T-helper 2 cell treated with Interferon-gamma antibody and Interleukin-4, amounts not matched to agents 5 μg/mL and 100 μg/mL, for 36 hours (primary cell): ENCODE measurements around the gene MYO1E.
"Not testable (repeated sequence)": the region's sequence is repeated elsewhere in the genome, so short reads cannot be mapped to it uniquely, and the experiment has no call there.

Source experiments
- DNase-seq: peaks from one replicate; pipeline ENCODE4 v3.0.0; 2021; ENCODE audit warnings: low spot score
- H3K27ac Mint-ChIP-seq: one replicate; pipeline ENCODE4 v1.8.0; 2021; ENCODE audit warnings: mild to moderate bottlenecking, mixed read lengths
- H3K27me3 Mint-ChIP-seq: one replicate; pipeline ENCODE4 v1.8.0; 2021; ENCODE audit warnings: low read depth, mixed read lengths
- H3K36me3 Mint-ChIP-seq: one replicate; pipeline ENCODE4 v1.8.0; 2021; ENCODE audit warnings: low read depth, mixed read lengths
- H3K4me1 Mint-ChIP-seq: one replicate; pipeline ENCODE4 v1.8.0; 2021; ENCODE audit warnings: low read depth, mixed read lengths
- H3K4me3 Mint-ChIP-seq: one replicate; pipeline ENCODE4 v1.8.0; 2022; ENCODE audit warnings: mild to moderate bottlenecking, moderate library complexity, mixed read lengths
- H3K9me3 Mint-ChIP-seq: one replicate; pipeline ENCODE4 v1.8.0; 2021; ENCODE audit warnings: mixed read lengths

The MYO1E gene

DNA sequence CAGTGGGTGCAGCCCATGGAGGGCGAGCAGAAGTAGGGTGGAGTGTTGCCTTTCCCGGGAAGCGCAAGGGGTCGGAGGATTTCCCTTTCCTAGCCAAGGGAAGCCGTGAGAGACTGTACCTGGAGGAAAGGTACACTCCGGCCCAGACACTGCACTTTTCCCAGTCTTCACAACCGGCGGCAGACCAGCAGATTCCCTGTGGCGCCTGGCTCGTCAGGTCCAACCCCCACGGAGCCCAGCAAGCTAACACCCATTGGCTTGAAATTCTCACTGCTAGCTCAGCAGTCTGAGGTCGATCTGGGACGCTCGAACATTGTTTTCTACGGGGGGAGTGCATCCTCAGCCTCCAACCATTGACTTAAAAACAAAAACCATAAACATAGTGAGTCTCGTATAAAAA is 241.2 kb downstream of the MYO1E start:
- Mint-ChIP-seq H3K36me3 (peaks cover 81% of the 10 kb centered on the region), H3K27ac (no peak overlapping the region), H3K4me1 (peaks cover 9% of the 10 kb centered on the region)

DNA sequence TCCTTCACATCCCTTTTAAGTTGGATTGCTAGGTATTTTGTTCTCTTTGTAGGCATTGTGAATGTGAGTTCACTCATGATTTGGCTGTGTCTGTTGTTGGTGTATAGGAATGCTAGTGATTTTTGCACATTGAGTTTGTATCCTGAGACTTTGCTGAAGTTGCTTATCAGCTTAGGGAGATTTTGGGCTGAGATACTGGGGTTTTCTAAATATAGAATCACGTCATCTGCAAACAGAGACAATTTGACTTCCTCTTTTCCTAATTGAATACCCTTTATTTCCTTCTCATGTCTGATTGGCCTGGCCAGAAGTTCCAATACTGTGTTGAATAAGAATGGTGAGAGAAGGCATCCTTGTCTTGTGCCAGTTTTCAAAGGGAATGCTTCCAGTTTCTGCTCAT is 245.4 kb downstream of the MYO1E start:
- H3K27me3 Mint-ChIP-seq, H3K4me1 Mint-ChIP-seq, DNase-seq, H3K4me3 Mint-ChIP-seq, H3K27ac Mint-ChIP-seq: not testable (repeated sequence)
- Mint-ChIP-seq H3K9me3 (peaks cover 27% of the 10 kb centered on the region), H3K36me3 (peaks cover 89% of the 10 kb centered on the region)

More for the DNA sequence above, 241.2 kb downstream of the MYO1E start:
- H3K4me3 Mint-ChIP-seq: no peak overlapping the region
- H3K27me3 Mint-ChIP-seq: no peaks in the 10 kb centered on the region
- peaks cover 27% of the 10 kb centered on the region for H3K9me3 Mint-ChIP-seq
- DNase-seq: no peak

DNA sequence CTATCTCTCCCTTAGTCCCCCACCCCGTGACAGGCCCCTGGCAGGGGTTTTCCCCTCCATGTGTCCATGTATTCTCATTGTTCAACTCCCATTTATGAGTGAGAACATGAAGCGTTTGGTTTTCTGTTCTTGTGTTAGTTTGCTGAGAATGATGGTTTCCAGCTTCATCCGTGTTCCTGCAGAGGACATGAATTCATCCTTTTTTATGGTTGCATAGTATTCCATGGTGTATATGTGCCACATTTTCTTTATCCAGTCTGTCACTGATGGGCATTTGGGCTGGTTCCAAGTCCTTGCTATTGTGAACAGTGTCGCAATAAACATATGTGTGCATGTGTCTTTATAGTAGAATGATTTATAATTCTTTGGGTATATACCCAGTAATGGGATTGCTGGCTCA is 247.0 kb downstream of the MYO1E start:
- H3K27me3 Mint-ChIP-seq, DNase-seq, H3K4me3 Mint-ChIP-seq, H3K4me1 Mint-ChIP-seq, H3K27ac Mint-ChIP-seq: not testable (repeated sequence)
- H3K9me3 Mint-ChIP-seq: peaks cover 27% of the 10 kb centered on the region
- peaks cover 78% of the 10 kb centered on the region for H3K36me3 Mint-ChIP-seq

DNA sequence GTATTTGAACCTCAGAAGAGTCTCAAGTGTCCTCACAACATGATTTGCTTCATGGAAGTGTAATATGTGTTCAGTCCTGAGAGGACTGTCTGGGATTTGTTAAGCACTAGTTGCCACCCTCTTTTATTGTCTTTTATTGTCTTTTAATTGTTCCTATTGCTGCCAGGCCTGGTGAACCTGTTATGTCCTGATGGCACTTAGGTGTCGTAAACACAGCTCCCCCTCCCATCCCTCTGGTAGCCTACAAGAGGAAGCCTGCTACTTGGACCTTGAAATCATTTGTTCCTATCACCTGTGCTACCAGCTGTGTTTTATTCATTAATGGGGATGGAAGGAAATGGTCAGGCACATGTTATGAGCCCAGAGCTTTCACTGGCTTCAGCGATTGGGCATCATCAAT is 248.4 kb downstream of the MYO1E start:
- no peak overlapping the region for H3K4me3 Mint-ChIP-seq
- H3K9me3 Mint-ChIP-seq: peaks cover 16% of the 10 kb centered on the region
- DNase-seq: no peak
- H3K27me3 Mint-ChIP-seq: no peaks in the 10 kb centered on the region
- H3K27ac Mint-ChIP-seq: no peak overlapping the region
- H3K36me3 Mint-ChIP-seq: peaks cover 72% of the 10 kb centered on the region
- peaks cover 9% of the 10 kb centered on the region for H3K4me1 Mint-ChIP-seq

DNA sequence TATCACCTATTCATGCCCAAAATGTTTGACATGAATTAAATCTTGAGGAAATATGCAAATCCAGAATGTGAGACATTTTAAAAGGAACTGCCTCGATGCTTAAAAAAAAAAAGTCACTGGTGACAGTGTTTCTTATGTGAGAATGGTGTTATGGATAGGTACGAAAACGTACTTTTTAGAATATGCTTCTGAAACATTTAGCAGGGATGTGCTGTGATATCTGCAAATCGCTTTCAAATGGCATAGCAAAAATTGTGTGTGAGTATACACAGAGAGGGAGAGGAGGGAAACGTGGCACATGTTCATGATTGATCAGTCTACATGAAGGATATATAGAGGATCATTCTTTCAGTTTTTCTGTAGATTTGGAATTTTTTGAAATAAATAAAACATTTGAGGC is 251.7 kb downstream of the MYO1E start:
- H3K4me3 Mint-ChIP-seq: no peak overlapping the region
- H3K4me1 Mint-ChIP-seq: no peaks in the 10 kb centered on the region
- no peaks in the 10 kb centered on the region for H3K27me3 Mint-ChIP-seq
- H3K27ac Mint-ChIP-seq: no peak overlapping the region
- peaks cover 62% of the 10 kb centered on the region for H3K36me3 Mint-ChIP-seq
- DNase-seq: no peak
- H3K9me3 Mint-ChIP-seq: no peaks in the 10 kb centered on the region

DNA sequence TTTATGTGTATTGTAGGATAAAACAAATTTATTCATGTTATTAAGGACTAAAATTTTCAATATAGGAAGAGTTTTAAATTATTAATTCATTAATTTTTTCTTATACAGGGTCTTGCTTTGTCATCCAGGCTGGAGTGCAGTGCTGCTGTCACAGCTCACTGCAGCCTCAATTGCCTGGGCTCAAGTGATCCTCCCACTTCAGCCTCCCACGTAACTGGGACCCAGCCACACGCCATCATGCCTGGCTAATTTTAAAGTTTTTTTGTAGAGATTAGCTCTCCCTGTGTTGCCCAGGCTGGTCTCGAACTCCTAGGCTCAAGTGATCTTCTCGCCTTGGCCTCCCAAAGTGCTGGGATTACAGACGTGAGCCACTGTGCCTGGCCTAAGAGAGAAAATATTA is 253.0 kb downstream of the MYO1E start:
- no peak for DNase-seq
- Mint-ChIP-seq H3K9me3 (no peaks in the 10 kb centered on the region), H3K27ac (no peak overlapping the region), H3K36me3 (peaks cover 65% of the 10 kb centered on the region), H3K27me3 (no peaks in the 10 kb centered on the region), H3K4me3 (no peak overlapping the region), H3K4me1 (no peaks in the 10 kb centered on the region)

DNA sequence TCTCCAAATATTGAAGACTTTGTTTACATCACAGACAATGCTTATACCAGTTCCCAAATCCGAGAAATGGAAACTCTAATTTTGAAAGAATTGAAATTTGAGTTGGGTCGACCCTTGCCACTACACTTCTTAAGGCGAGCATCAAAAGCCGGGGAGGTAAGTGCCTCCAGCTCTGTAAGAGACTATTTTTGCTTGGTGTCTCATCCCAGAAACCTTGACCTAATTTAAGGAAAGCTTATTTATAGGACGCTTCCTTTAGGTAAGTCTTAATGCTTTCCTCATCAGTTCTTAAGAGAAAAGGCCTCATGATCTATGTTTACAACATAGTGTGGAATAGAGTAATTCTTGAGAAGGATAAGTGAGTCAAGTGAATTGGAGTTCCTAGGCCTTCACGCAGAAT is 255.9 kb downstream of the MYO1E start:
- no peak overlapping the region for H3K4me3 Mint-ChIP-seq
- no peaks in the 10 kb centered on the region for H3K4me1 Mint-ChIP-seq
- H3K27ac Mint-ChIP-seq: no peak overlapping the region
- H3K27me3 Mint-ChIP-seq: no peaks in the 10 kb centered on the region
- no peak for DNase-seq
- peaks cover 62% of the 10 kb centered on the region for H3K36me3 Mint-ChIP-seq
- no peaks in the 10 kb centered on the region for H3K9me3 Mint-ChIP-seq

DNA sequence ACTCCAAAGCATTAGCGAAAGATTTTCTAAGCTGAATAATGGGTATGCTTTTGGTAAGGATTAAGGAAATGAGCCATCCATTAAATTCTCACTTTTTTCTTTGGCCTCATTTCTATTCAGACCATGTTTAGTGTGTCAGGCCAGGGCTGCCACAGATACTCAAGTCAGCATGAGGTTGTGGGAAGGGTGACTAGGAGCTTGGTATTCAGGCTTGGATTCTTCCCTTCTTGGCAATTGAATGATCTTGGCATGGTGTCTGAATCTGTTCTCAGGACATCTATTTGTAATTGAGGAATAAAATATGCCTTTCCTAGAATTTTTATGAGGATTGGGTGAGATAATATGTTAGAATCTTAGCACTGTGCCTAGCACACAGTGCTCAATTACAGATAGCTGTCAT is 256.5 kb downstream of the MYO1E start:
- Mint-ChIP-seq H3K36me3 (peaks cover 64% of the 10 kb centered on the region), H3K4me3 (no peak overlapping the region), H3K27me3 (no peaks in the 10 kb centered on the region), H3K4me1 (no peaks in the 10 kb centered on the region), H3K27ac (no peak overlapping the region), H3K9me3 (no peaks in the 10 kb centered on the region)
- no peak for DNase-seq

DNA sequence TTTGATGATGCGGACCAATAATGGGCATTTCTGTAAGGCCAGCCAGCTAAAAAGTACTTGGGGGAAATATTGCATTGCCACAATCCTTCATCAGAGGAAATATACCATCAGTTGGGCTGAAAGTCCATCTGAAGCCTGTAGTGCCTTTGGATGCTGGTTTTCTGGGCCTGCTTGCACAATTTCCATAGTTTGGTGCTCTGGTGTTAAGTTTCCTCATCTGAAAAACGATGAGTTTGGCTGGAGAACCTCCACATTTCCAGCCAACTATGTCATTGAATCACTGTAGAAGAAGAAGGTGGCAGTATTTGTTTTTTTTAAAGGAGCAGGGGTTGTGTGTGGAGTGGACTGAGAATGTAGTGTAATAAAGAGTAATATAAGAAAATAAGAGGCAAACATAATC is 257.6 kb downstream of the MYO1E start:
- no peak for DNase-seq
- no peak overlapping the region for H3K4me3 Mint-ChIP-seq
- H3K9me3 Mint-ChIP-seq: no peaks in the 10 kb centered on the region
- H3K4me1 Mint-ChIP-seq: peaks cover 4% of the 10 kb centered on the region
- no peak overlapping the region for H3K27ac Mint-ChIP-seq
- H3K36me3 Mint-ChIP-seq: peaks cover 69% of the 10 kb centered on the region
- no peaks in the 10 kb centered on the region for H3K27me3 Mint-ChIP-seq

DNA sequence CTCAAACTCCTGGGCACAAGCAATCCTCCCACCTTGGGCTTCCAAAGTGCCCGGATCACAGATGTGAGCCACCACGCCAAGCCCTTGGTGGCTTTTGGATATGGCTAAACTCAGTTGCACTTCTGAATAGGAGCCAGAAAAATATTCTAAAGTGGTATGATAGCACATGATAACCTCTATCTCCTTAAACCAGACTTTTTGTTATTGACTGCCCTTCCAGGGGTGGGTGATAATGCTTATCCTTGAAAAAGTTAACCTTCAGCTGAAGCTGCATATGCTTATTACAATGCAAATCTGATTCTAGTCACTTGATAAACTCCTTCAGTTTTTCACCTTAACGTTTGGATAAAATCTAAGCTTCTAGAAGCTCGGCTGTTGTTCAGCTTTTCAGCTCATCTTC is 261.4 kb downstream of the MYO1E start:
- Mint-ChIP-seq H3K27me3 (no peaks in the 10 kb centered on the region), H3K4me3 (no peak overlapping the region), H3K36me3 (peaks cover 70% of the 10 kb centered on the region), H3K4me1 (peaks cover 22% of the 10 kb centered on the region), H3K27ac (no peak overlapping the region), H3K9me3 (no peaks in the 10 kb centered on the region)
- DNase-seq: no peak

DNA sequence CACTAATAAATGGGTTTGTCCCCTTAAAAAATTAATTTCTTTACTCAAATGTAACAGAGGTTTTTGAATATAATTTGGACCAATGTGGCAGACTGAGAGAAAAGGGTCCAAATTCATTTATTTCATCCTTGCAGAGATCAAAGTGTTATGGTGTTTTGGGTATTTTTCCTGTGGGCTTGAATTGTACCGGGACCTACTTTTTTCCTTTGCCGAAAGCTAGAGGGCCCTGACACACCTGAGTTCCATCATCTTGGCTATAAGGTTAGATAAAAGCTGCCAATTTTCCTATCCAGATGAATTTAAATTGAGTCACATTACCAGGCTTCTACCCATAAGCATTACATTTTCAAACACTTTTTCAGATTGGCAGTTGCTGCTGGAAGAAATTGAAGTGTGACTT is 266.8 kb downstream of the MYO1E start:
- Mint-ChIP-seq H3K4me3 (peak overlapping the region; percentile 92), H3K4me1 (peaks cover 34% of the 10 kb centered on the region), H3K27me3 (no peaks in the 10 kb centered on the region), H3K27ac (peak overlapping the region; percentile 100), H3K9me3 (no peaks in the 10 kb centered on the region), H3K36me3 (peaks cover 44% of the 10 kb centered on the region)
- no peak for DNase-seq

DNA sequence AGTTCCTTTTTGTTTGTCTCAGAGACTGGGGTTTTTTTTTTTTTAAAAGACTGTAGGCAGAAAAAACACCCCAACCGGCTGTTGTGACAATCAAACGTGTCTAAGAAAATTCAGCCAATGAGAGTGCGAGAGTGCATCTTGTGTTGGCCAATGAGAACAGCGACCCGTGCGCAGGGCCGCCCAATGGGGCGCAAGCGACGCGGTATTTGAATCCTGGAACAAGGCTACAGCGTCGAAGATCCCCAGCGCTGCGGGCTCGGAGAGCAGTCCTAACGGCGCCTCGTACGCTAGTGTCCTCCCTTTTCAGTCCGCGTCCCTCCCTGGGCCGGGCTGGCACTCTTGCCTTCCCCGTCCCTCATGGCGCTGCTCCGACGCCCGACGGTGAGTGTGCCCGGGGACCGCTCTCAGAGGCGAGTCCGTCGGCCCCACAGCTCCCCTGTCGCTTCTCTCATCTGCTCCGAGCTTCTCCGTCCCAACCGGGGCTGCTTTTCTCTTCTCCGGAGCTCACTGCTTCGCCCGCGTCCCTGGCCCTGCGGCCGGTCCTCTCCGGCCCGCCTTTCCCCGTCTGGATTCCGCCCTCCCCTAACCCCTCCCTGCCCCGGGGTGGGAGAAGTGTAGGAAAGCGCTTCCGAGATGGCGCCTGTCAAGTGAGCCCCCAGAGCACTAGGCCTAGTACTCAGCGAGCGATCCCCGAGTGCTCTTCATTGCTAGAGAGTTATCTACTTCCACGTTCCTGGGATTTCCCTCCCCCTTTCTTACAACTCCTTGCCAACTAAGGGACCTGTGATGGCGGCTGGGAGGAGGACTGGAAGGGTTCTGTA is 267.5 kb downstream of the MYO1E start, which contains the start of gene CCNB2:
Gene CCNB2, plus strand, starts transcription at position 235 of the 821 bp plus-strand sequence. Its CDS starts 123 bp downstream, at position 358.
- Mint-ChIP-seq H3K27me3 (no peaks in the 10 kb centered on the region), H3K9me3 (no peaks in the 10 kb centered on the region), H3K36me3 (peaks cover 39% of the 10 kb centered on the region), H3K4me3 (peak within 1 kb of the TSS; percentile 92), H3K4me1 (peaks cover 31% of the 10 kb centered on the region), H3K27ac (peak within 1 kb of the TSS; percentile 100)
- DNase-seq: peak; percentile 85

DNA sequence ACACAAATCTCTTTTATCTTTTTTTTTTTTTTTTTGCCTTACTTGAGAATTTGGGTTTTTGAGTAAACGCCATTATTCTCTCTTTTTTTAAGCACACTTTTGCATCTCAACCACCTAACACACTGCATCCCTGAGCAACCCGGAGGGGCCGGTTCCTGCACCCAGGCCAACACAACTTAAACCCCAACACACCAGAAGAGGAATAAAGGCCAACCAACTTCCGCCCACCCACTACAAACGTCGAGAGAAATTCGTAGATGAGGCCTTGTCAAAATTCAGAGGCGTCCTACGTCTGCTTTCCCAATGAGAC is 268.1 kb downstream of the MYO1E start:
- Mint-ChIP-seq H3K4me3 (peak overlapping the region; percentile 92), H3K27ac (peak overlapping the region; percentile 100), H3K9me3 (no peaks in the 10 kb centered on the region), H3K4me1 (peaks cover 34% of the 10 kb centered on the region), H3K27me3 (no peaks in the 10 kb centered on the region), H3K36me3 (peaks cover 40% of the 10 kb centered on the region)
- no peak for DNase-seq

DNA sequence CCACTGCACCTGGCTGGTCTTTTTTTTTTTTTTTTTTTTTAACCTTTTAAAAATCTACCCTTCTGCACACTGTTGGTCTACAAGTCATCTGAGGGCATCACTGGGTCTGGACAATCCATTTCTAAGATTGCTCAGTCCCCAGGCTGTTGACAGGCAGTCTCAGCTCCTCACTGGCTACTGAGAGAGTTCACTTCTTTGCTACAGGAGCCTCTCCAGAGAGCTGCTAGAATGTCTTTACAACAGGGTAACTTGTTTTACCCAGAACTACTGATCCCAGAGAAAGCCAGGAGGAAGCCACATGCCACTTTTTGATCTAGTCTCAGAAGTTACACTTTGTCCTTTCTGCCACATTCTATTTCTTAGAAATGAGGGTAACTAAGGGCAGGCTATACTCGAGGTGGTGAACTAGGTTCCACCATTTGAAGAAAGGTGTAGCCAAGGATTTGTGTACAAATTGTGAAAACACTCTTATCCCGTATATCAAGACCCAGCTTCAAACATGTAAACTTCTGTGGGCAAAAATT is 273.4 kb downstream of the MYO1E start:
- peaks cover 13% of the 10 kb centered on the region for H3K4me1 Mint-ChIP-seq

DNA sequence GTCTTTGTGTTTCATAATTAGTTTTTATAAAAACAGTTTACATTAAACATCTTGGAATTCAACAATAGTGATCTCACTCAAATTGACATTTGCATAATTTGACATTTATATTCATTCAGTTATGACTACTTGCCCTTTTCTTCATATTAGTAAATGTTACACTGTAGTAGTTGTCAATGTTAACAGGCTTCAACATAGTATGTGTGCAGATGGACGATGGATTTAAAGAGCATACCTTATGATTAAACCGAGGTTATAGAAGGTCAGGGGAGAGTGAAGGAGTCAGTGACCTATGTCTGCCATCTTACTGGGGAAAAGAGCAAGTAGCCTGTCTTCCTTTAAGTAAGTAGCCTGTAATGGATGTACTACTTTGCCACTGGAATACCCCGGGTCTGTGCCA is 276.2 kb downstream of the MYO1E start:
- no peak overlapping the region for H3K27ac Mint-ChIP-seq
- peaks cover 10% of the 10 kb centered on the region for H3K4me1 Mint-ChIP-seq
- peaks cover 40% of the 10 kb centered on the region for H3K36me3 Mint-ChIP-seq
- no peaks in the 10 kb centered on the region for H3K27me3 Mint-ChIP-seq
- no peaks in the 10 kb centered on the region for H3K9me3 Mint-ChIP-seq
- no peak overlapping the region for H3K4me3 Mint-ChIP-seq
- no peak for DNase-seq

More for the DNA sequence above, 273.4 kb downstream of the MYO1E start:
- peak overlapping the region; percentile 71 for H3K27ac Mint-ChIP-seq
- H3K36me3 Mint-ChIP-seq: peaks cover 26% of the 10 kb centered on the region
- no peak for DNase-seq
- H3K9me3 Mint-ChIP-seq: no peaks in the 10 kb centered on the region
- H3K4me3 Mint-ChIP-seq: peak overlapping the region; percentile 54
- H3K27me3 Mint-ChIP-seq: no peaks in the 10 kb centered on the region
